ENCODE measurements around the gene PTP4A2.

- TF ChIP-seq RAD21 (IDR thresholded peaks at IDR 0.05; ENCODE audit: low read length) (no peak), EP300 (IDR thresholded peaks at IDR 0.05; ENCODE audit: borderline replicate concordance in 1 of 2, low read depth in 1 of 2, low read length in 1 of 2) (no peak)
These were observed 69.3 kb downstream of the PTP4A2 start for GRCh38 chr1:31868862-31869261.

All from SK-N-SH (cell line).